Measurements from ENCODE around the gene SLC12A3.
A peak's percentile ranks its signal among the peaks of the same experiment; 100 is the strongest.

The SLC12A3 gene

DNA sequence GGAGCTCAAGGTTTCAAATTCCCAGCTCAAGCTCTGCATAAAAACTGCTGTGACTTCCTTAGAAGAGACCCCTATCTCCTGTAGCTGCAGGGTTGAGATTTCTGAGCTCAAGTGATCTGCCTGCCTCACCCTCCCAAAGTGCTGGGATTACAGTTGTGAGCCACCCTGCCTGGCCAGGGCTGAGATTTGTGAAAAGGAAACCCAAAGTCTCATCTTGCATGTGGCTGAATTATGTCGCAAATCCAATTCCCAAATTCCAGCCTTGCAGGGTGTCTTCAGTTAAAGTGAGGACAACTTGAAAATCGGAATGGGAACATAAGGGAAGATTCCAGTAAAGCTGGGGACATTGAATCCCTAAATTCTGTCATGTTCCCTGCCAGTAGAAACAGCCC, 82.6 kb downstream of the SLC12A3 start:
- TF ChIP-seq, protein P1, sequence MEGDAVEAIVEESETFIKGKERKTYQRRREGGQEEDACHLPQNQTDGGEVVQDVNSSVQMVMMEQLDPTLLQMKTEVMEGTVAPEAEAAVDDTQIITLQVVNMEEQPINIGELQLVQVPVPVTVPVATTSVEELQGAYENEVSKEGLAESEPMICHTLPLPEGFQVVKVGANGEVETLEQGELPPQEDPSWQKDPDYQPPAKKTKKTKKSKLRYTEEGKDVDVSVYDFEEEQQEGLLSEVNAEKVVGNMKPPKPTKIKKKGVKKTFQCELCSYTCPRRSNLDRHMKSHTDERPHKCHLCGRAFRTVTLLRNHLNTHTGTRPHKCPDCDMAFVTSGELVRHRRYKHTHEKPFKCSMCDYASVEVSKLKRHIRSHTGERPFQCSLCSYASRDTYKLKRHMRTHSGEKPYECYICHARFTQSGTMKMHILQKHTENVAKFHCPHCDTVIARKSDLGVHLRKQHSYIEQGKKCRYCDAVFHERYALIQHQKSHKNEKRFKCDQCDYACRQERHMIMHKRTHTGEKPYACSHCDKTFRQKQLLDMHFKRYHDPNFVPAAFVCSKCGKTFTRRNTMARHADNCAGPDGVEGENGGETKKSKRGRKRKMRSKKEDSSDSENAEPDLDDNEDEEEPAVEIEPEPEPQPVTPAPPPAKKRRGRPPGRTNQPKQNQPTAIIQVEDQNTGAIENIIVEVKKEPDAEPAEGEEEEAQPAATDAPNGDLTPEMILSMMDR (IDR thresholded peaks at IDR 0.05; ENCODE audit: borderline replicate concordance, insufficient read depth, low read depth, low read length), result no peak
- no peak overlapping the region for H3K4me3 ChIP-seq (ENCODE audit: low read depth, low read length)

GRCh38 chr16:56948234-56948633, 83.2 kb downstream of the SLC12A3 start:
- TF ChIP-seq, protein P1 (IDR thresholded peaks at IDR 0.05; ENCODE audit: borderline replicate concordance, insufficient read depth, low read depth, low read length), result no peak
- no peak overlapping the region for H3K4me3 ChIP-seq (ENCODE audit: low read depth, low read length)

GRCh38 chr16:56950051-56950450, 85.0 kb downstream of the SLC12A3 start:
- TF ChIP-seq, protein P1 (IDR thresholded peaks at IDR 0.05; ENCODE audit: borderline replicate concordance, insufficient read depth, low read depth, low read length), result no peak
- no peak overlapping the region for H3K4me3 ChIP-seq (ENCODE audit: low read depth, low read length)

- no peak overlapping the region for H3K4me3 ChIP-seq (ENCODE audit: low read depth, low read length)
Measured at GRCh38 chr16:56950455-56950854, 85.4 kb downstream of the SLC12A3 start.

DNA sequence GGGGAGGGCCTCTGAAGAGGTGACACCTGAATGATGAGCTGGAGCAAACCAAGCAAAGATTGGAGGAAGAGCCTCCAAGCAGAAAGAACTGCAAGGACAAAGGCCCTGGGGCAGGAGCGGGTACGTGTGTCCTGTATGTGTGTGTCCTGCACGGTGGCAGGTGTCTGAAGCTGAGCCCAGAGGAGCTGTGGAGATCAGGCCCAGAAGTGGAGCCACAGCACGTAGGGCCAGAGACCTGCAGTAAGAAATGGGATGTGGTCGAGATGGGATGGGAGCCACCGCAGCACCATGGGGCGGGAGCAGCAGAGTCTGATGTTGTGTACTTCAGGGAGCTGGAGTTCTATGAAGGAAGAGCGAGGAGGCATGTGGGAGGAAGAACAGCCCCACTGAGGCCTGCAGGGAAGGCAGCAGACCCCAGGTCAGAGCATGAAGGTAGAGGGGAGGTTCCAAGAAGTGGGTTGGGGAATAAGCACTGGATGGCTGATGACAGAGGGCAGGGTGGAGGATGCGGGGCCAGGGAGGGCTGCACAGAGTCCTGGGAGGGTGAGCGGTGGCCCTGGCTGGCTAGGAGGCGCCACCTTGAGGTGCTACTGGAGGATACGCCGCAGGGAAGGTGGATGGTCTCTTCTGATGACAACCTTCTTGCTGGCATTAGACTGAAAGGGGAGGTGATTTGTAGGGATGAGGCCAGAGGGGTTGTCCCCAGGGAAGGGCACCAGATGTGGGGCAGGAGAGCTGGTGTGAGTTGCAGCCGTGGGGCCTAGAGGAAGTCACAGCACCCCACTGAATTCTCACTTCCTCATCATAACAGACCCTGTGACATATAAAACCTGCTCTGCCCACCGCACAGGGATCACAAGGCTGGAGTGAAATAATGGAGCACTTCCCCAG, 86.1 kb downstream of the SLC12A3 start:
- TF ChIP-seq, protein P1 (IDR thresholded peaks at IDR 0.05; ENCODE audit: borderline replicate concordance, insufficient read depth, low read depth, low read length), result peak; percentile 81
- H3K4me3 ChIP-seq (ENCODE audit: low read depth, low read length), result no peak overlapping the region

More at GRCh38 chr16:56950455-56950854, 85.4 kb downstream of the SLC12A3 start:
- TF ChIP-seq, protein P1 (IDR thresholded peaks at IDR 0.05; ENCODE audit: borderline replicate concordance, insufficient read depth, low read depth, low read length), result no peak

DNA sequence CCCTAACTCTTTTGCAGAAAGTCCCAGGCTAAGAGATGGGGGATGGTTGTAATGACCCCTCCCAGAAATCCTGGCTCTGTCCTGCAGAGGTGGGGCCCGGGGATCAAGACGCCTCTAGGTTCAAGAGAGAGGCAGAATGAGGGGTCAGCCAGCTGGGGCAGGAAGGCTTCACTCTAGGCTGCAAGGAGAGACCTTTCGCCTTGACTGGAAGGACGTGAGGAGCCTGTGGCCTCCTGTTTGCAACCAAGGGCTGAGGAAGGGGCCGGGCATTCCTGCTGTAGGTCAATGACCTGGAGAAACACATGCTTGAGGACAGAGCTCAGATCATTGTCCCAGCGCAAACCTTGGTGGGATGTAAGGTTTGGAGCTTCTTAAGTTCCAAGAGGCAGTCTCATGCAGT, 88.0 kb downstream of the SLC12A3 start:
- H3K4me3 ChIP-seq (ENCODE audit: low read depth, low read length), result no peak overlapping the region
- TF ChIP-seq, protein P1 (IDR thresholded peaks at IDR 0.05; ENCODE audit: borderline replicate concordance, insufficient read depth, low read depth, low read length), result no peak

- TF ChIP-seq, protein P1 (IDR thresholded peaks at IDR 0.05; ENCODE audit: borderline replicate concordance, insufficient read depth, low read depth, low read length), result no peak
- no peak overlapping the region for H3K4me3 ChIP-seq (ENCODE audit: low read depth, low read length)
Measured at GRCh38 chr16:56956076-56956475, 91.1 kb downstream of the SLC12A3 start.
